ENCODE measurements around the gene TMOD1.

- TF ChIP-seq CTCF (conservative IDR thresholded peaks at IDR 0.05; ENCODE audit: low read length) (no peak), EZH2phosphoT487 (IDR thresholded peaks at IDR 0.05; ENCODE audit: borderline replicate concordance, low read depth, low read length) (no peak)
Observed at GRCh38 chr9:97596906-97597305, 95.4 kb downstream of the TMOD1 start.

All from OCI-LY7 (cell line).